NCI-H226 (cell line): Measurements from ENCODE around the gene EIF4E2.

Source experiments
- DNase-seq: peaks from one replicate; pipeline ENCODE4 v3.0.0-alpha.2; 2015

The EIF4E2 gene

GRCh38 chr2:232604535-232604934 lies 54.0 kb downstream of the EIF4E2 start:
- no peak for DNase-seq

- no peak for DNase-seq
These were observed 56.5 kb downstream of the EIF4E2 start for GRCh38 chr2:232607011-232607410.

DNA sequence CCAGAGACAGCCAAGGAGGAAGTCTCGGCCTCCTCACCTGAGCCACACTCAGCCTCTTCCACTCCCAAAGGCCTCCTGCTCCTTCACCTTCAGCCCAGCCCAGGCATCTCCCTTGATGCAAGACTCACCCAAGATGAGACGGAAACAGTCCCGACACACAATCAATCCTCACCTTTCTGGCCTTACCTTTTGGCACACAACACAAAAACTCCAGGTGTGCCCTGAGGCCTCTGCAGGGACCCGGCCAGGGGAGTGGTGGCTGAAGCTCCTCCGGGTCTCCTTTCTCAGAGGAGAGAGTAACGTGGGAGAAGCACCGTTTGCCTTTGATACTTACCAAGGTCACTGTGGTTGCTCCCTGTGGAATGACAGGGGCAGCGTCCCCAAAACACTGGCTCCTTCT lies 59.1 kb downstream of the EIF4E2 start:
- DNase-seq, result no peak

GRCh38 chr2:232610081-232610480 lies 59.6 kb downstream of the EIF4E2 start:
- no peak for DNase-seq

DNA sequence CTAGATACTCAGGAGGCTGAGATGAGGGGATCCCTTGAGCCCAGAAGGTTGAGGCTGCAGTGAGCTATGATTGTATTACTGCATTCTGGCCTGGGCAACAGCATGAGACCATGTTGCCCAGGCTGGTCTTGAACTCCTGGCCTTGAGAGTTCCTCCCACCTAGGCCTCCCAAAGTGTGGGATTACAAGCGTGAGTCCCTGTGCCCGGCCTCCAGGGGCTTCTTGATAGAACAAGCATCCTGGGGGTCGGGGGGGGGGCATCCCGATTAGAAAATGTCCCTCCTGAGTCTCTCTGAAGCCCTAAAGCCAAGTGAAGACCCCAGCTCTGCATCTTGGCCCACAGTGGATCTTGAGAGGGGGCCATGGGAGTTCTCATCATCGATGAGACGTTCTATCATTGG lies 60.6 kb downstream of the EIF4E2 start:
- DNase-seq, result no peak

DNA sequence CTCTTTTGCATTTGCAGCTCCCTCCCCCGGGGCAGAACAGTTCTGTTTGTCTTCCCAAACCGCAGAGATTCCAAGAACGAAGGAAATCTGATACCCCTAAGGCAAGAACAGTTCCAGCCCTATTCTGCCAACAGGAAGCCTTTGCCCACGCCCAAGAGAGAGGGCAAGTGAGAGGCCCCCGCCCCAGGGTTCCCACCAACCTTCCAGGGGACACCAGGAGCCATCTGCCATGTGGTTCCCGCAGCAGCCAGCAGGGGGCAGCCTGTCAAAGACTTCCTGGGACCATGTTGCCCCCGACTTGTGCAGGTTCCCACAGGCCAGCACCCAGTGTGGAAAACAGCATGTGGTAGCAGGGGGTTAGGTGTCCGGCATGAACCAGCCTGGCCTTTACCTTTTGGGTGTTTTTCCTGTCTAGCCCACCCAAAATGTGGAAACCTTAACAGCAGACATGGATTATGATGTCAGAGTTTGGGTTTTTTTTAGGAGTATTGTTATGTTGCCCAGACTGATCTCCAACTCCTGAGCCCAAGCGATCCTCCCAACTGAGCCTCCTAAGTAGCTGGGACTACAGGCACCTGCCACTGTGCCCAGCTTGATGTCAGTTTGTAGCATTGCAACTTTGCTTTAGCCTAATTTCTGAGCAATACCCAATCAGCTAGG lies 61.2 kb downstream of the EIF4E2 start:
- DNase-seq, result no peak

GRCh38 chr2:232613538-232614134 lies 63.1 kb downstream of the EIF4E2 start:
- DNase-seq, result no peak

GRCh38 chr2:232615339-232615738 lies 64.8 kb downstream of the EIF4E2 start:
- DNase-seq, result no peak
